GM12875 (cell line): ENCODE data around the gene HIBCH.
A peak's percentile ranks its signal among the peaks of the same experiment; 100 is the strongest.

Experiments used
- H3K4me3 ChIP-seq: one replicate; pipeline ENCODE4 v1.5.1; 2011; ENCODE audit warnings: low read depth, low read length, control low read depth
- CTCF ChIP-seq: IDR thresholded peaks from 2 replicates; pipeline ENCODE4 v1.5.1; 2011; ENCODE audit warnings: low read depth, mild to moderate bottlenecking, control low read depth, inconsistent platforms, low read length, moderate library complexity, borderline replicate concordance; ENCODE audit not compliant: insufficient read depth

The HIBCH gene

GRCh38 chr2:190185380-190185779 is 134.2 kb downstream of the HIBCH start:
- TF ChIP-seq CTCF = no peak
- H3K4me3 ChIP-seq = no peak overlapping the region

- TF ChIP-seq CTCF = no peak
- H3K4me3 ChIP-seq = no peak overlapping the region
Measured at GRCh38 chr2:190184460-190184859, 135.2 kb downstream of the HIBCH start.

GRCh38 chr2:190183539-190183938 is 136.1 kb downstream of the HIBCH start:
- H3K4me3 ChIP-seq = no peak overlapping the region
- no peak for TF ChIP-seq CTCF

GRCh38 chr2:190182071-190182524 is 137.5 kb downstream of the HIBCH start:
- no peak for TF ChIP-seq CTCF
- no peak overlapping the region for H3K4me3 ChIP-seq

GRCh38 chr2:190181123-190181669 is 138.4 kb downstream of the HIBCH start:
- peak overlapping the region; percentile 67 for H3K4me3 ChIP-seq
- TF ChIP-seq CTCF = no peak

- H3K4me3 ChIP-seq = peak overlapping the region; percentile 67
- peak; percentile 85 for TF ChIP-seq CTCF
Measured at GRCh38 chr2:190180313-190181122, 139.1 kb downstream of the HIBCH start.
